ENCODE data around the gene NFKBIE.

The NFKBIE gene

GRCh38 chr6:44301106-44301505 lies 35.8 kb upstream of the NFKBIE start:
- no peak overlapping the region for H4K91ac ChIP-seq (ENCODE audit: low read length)
- no peak overlapping the region for H2AFZ ChIP-seq (ENCODE audit: low read depth, low read length)
- no peak overlapping the region for H3K4me3 ChIP-seq (ENCODE audit: insufficient read depth in 1 of 2, low read depth in 1 of 2, low read length in 2 of 2)
- H3K36me3 ChIP-seq (ENCODE audit: control insufficient read depth in 1 of 2, insufficient read depth in 2 of 2, low read depth in 1 of 2, low read length in 2 of 2), result peaks cover 59 to 60% of the 10 kb centered on the region in 2 experiments
- no peak overlapping the region for H3K23ac ChIP-seq (ENCODE audit: low read length in 2 of 2)
- no peak overlapping the region for H2BK12ac ChIP-seq (ENCODE audit: low read length in 2 of 2)
- H3K27me3 ChIP-seq (ENCODE audit: control insufficient read depth in 1 of 2, insufficient read depth in 1 of 2, low read length in 2 of 2), result peaks cover 30 to 31% of the 10 kb centered on the region in 2 experiments
- H2BK120ac ChIP-seq (ENCODE audit: low read depth, low read length), result no peak overlapping the region
- H2BK5ac ChIP-seq (ENCODE audit: low read depth, low read length, poor library complexity, severe bottlenecking), result no peak overlapping the region
- H3K27ac ChIP-seq (ENCODE audit: low read length, poor library complexity, severe bottlenecking), result no peak overlapping the region
- H3K9ac ChIP-seq (ENCODE audit: low read length), result no peak overlapping the region
- H3K4me1 ChIP-seq (ENCODE audit: control insufficient read depth, insufficient read depth, low read depth, low read length), result peaks cover 12% of the 10 kb centered on the region
- DNase-seq, result no peak
- H3K4me2 ChIP-seq (ENCODE audit: low read length, poor library complexity, severe bottlenecking), result no peak overlapping the region
- H3K9me3 ChIP-seq (ENCODE audit: control insufficient read depth, low read length), result no peaks in the 10 kb centered on the region
- no peak overlapping the region for H2AK5ac ChIP-seq (ENCODE audit: low read length, severe bottlenecking)
- H2BK15ac ChIP-seq (ENCODE audit: low read depth, poor library complexity, severe bottlenecking), result no peak overlapping the region
- no peak overlapping the region for H3K14ac ChIP-seq (ENCODE audit: low read length in 2 of 2)
- H3K18ac ChIP-seq (ENCODE audit: low read depth in 1 of 2, low read length in 2 of 2), result no peak overlapping the region
- no peak overlapping the region for H4K8ac ChIP-seq (ENCODE audit: low read length)
- H3K79me1 ChIP-seq (replicated peaks; ENCODE audit: low read length, poor library complexity, severe bottlenecking), result no peaks in the 10 kb centered on the region
- H3K4ac ChIP-seq (ENCODE audit: low read depth in 1 of 2, low read length in 2 of 2), result no peak overlapping the region
- 96% methylated on average over 7 of the region's 8 CpGs for WGBS

- H2AK5ac ChIP-seq (ENCODE audit: low read length, severe bottlenecking), result no peak overlapping the region
- H3K14ac ChIP-seq (ENCODE audit: low read length in 2 of 2), result no peak overlapping the region
- no peak overlapping the region for H2AFZ ChIP-seq (ENCODE audit: low read depth, low read length)
- H4K91ac ChIP-seq (ENCODE audit: low read length), result no peak overlapping the region
- H3K79me1 ChIP-seq (replicated peaks; ENCODE audit: low read length, poor library complexity, severe bottlenecking), result no peaks in the 10 kb centered on the region
- no peak overlapping the region for H3K27ac ChIP-seq (ENCODE audit: low read length, poor library complexity, severe bottlenecking)
- H2BK120ac ChIP-seq (ENCODE audit: low read depth, low read length), result no peak overlapping the region
- no peak overlapping the region for H3K23ac ChIP-seq (ENCODE audit: low read length in 2 of 2)
- H4K8ac ChIP-seq (ENCODE audit: low read length), result no peak overlapping the region
- H3K36me3 ChIP-seq (ENCODE audit: control insufficient read depth in 1 of 2, insufficient read depth in 2 of 2, low read depth in 1 of 2, low read length in 2 of 2), result peaks cover 52% of the 10 kb centered on the region in 2 experiments
- H3K4ac ChIP-seq (ENCODE audit: low read depth in 1 of 2, low read length in 2 of 2), result no peak overlapping the region
- H3K9ac ChIP-seq (ENCODE audit: low read length), result no peak overlapping the region
- no peak overlapping the region for H2BK5ac ChIP-seq (ENCODE audit: low read depth, low read length, poor library complexity, severe bottlenecking)
- no peaks in the 10 kb centered on the region for H3K9me3 ChIP-seq (ENCODE audit: control insufficient read depth, low read length)
- no peak overlapping the region for H3K18ac ChIP-seq (ENCODE audit: low read depth in 1 of 2, low read length in 2 of 2)
- no peak overlapping the region for H2BK12ac ChIP-seq (ENCODE audit: low read length in 2 of 2)
- 82% methylated on average over 7 of the region's 7 CpGs for WGBS
- DNase-seq, result no peak
- H3K4me2 ChIP-seq (ENCODE audit: low read length, poor library complexity, severe bottlenecking), result no peak overlapping the region
- H3K27me3 ChIP-seq (ENCODE audit: control insufficient read depth in 1 of 2, insufficient read depth in 1 of 2, low read length in 2 of 2), result peaks cover 37 to 38% of the 10 kb centered on the region in 2 experiments
- peaks cover 12% of the 10 kb centered on the region for H3K4me1 ChIP-seq (ENCODE audit: control insufficient read depth, insufficient read depth, low read depth, low read length)
- no peak overlapping the region for H3K4me3 ChIP-seq (ENCODE audit: insufficient read depth in 1 of 2, low read depth in 1 of 2, low read length in 2 of 2)
- H2BK15ac ChIP-seq (ENCODE audit: low read depth, poor library complexity, severe bottlenecking), result no peak overlapping the region
These were observed 35.0 kb upstream of the NFKBIE start for GRCh38 chr6:44300292-44300823.

GRCh38 chr6:44298864-44299263 lies 33.5 kb upstream of the NFKBIE start:
- H3K4ac ChIP-seq (ENCODE audit: low read depth in 1 of 2, low read length in 2 of 2), result no peak overlapping the region
- H3K9ac ChIP-seq (ENCODE audit: low read length), result no peak overlapping the region
- H2BK12ac ChIP-seq (ENCODE audit: low read length in 2 of 2), result no peak overlapping the region
- no peak overlapping the region for H3K23ac ChIP-seq (ENCODE audit: low read length in 2 of 2)
- H3K18ac ChIP-seq (ENCODE audit: low read depth in 1 of 2, low read length in 2 of 2), result no peak overlapping the region
- H2BK120ac ChIP-seq (ENCODE audit: low read depth, low read length), result no peak overlapping the region
- H4K8ac ChIP-seq (ENCODE audit: low read length), result no peak overlapping the region
- no peak overlapping the region for H4K91ac ChIP-seq (ENCODE audit: low read length)
- H3K36me3 ChIP-seq (ENCODE audit: control insufficient read depth in 1 of 2, insufficient read depth in 2 of 2, low read depth in 1 of 2, low read length in 2 of 2), result peaks cover 37 to 38% of the 10 kb centered on the region in 2 experiments
- H3K4me1 ChIP-seq (ENCODE audit: control insufficient read depth, insufficient read depth, low read depth, low read length), result peaks cover 12% of the 10 kb centered on the region
- no peak overlapping the region for H2AK5ac ChIP-seq (ENCODE audit: low read length, severe bottlenecking)
- no peak for DNase-seq
- H3K79me1 ChIP-seq (replicated peaks; ENCODE audit: low read length, poor library complexity, severe bottlenecking), result no peaks in the 10 kb centered on the region
- no peak overlapping the region for H2BK5ac ChIP-seq (ENCODE audit: low read depth, low read length, poor library complexity, severe bottlenecking)
- H3K27me3 ChIP-seq (ENCODE audit: control insufficient read depth in 1 of 2, insufficient read depth in 1 of 2, low read length in 2 of 2), result peaks cover 45 to 52% of the 10 kb centered on the region in 2 experiments
- 77% methylated on average over 3 of the region's 3 CpGs for WGBS
- H3K9me3 ChIP-seq (ENCODE audit: control insufficient read depth, low read length), result no peaks in the 10 kb centered on the region
- no peak overlapping the region for H3K27ac ChIP-seq (ENCODE audit: low read length, poor library complexity, severe bottlenecking)
- no peak overlapping the region for H3K4me2 ChIP-seq (ENCODE audit: low read length, poor library complexity, severe bottlenecking)
- no peak overlapping the region for H2BK15ac ChIP-seq (ENCODE audit: low read depth, poor library complexity, severe bottlenecking)
- H3K4me3 ChIP-seq (ENCODE audit: insufficient read depth in 1 of 2, low read depth in 1 of 2, low read length in 2 of 2), result no peak overlapping the region
- no peak overlapping the region for H2AFZ ChIP-seq (ENCODE audit: low read depth, low read length)
- H3K14ac ChIP-seq (ENCODE audit: low read length in 2 of 2), result no peak overlapping the region

GRCh38 chr6:44298055-44298803 lies 32.9 kb upstream of the NFKBIE start:
- no peaks in the 10 kb centered on the region for H3K9me3 ChIP-seq (ENCODE audit: control insufficient read depth, low read length)
- H2AK5ac ChIP-seq (ENCODE audit: low read length, severe bottlenecking), result no peak overlapping the region
- no peak overlapping the region for H3K14ac ChIP-seq (ENCODE audit: low read length in 2 of 2)
- no peak overlapping the region for H3K4ac ChIP-seq (ENCODE audit: low read depth in 1 of 2, low read length in 2 of 2)
- H3K9ac ChIP-seq (ENCODE audit: low read length), result no peak overlapping the region
- no peak overlapping the region for H2BK120ac ChIP-seq (ENCODE audit: low read depth, low read length)
- no peak overlapping the region for H2AFZ ChIP-seq (ENCODE audit: low read depth, low read length)
- no peak overlapping the region for H4K91ac ChIP-seq (ENCODE audit: low read length)
- no peak overlapping the region for H2BK15ac ChIP-seq (ENCODE audit: low read depth, poor library complexity, severe bottlenecking)
- H3K27me3 ChIP-seq (ENCODE audit: control insufficient read depth in 1 of 2, insufficient read depth in 1 of 2, low read length in 2 of 2), result peaks cover 45 to 58% of the 10 kb centered on the region in 2 experiments
- H3K23ac ChIP-seq (ENCODE audit: low read length in 2 of 2), result no peak overlapping the region
- peak overlapping the region in 1 of 2 experiments; percentile 71 for H3K4me3 ChIP-seq (ENCODE audit: insufficient read depth in 1 of 2, low read depth in 1 of 2, low read length in 2 of 2)
- peak overlapping the region; percentile 73 for H3K4me2 ChIP-seq (ENCODE audit: low read length, poor library complexity, severe bottlenecking)
- no peak overlapping the region for H2BK5ac ChIP-seq (ENCODE audit: low read depth, low read length, poor library complexity, severe bottlenecking)
- peaks cover 30 to 32% of the 10 kb centered on the region in 2 experiments for H3K36me3 ChIP-seq (ENCODE audit: control insufficient read depth in 1 of 2, insufficient read depth in 2 of 2, low read depth in 1 of 2, low read length in 2 of 2)
- DNase-seq, result no peak
- H3K79me1 ChIP-seq (replicated peaks; ENCODE audit: low read length, poor library complexity, severe bottlenecking), result no peaks in the 10 kb centered on the region
- 50% methylated on average over 17 of the region's 20 CpGs for WGBS
- peaks cover 12% of the 10 kb centered on the region for H3K4me1 ChIP-seq (ENCODE audit: control insufficient read depth, insufficient read depth, low read depth, low read length)
- no peak overlapping the region for H3K18ac ChIP-seq (ENCODE audit: low read depth in 1 of 2, low read length in 2 of 2)
- no peak overlapping the region for H4K8ac ChIP-seq (ENCODE audit: low read length)
- no peak overlapping the region for H2BK12ac ChIP-seq (ENCODE audit: low read length in 2 of 2)
- H3K27ac ChIP-seq (ENCODE audit: low read length, poor library complexity, severe bottlenecking), result no peak overlapping the region

Data from mesenchymal stem cell (in vitro differentiated cells and primary cell).